Glutamatergic neuron (in vitro differentiated cells): ENCODE data around the gene SNX12. TPM values are rescaled to one million over a fixed set of nuclear protein-coding genes. Genes with fewer than 3 reads are reported as not detected.
A peak's percentile ranks its signal among the peaks of the same experiment; 100 is the strongest.

ENCODE experiments used
- DNase-seq: peaks from one replicate; pipeline ENCODE4 v3.0.0; 2022
- H3K27ac Mint-ChIP-seq: one replicate; pipeline ENCODE4 v1.8.0; 2020; ENCODE audit warnings: mild to moderate bottlenecking, mixed read lengths, inconsistent platforms; ENCODE audit not compliant: unreplicated experiment
- H3K27me3 Mint-ChIP-seq: one replicate; pipeline ENCODE4 v1.8.0; 2020; ENCODE audit warnings: mild to moderate bottlenecking, moderate library complexity, mixed read lengths, inconsistent platforms; ENCODE audit not compliant: unreplicated experiment
- H3K36me3 Mint-ChIP-seq: one replicate; pipeline ENCODE4 v1.8.0; 2020; ENCODE audit warnings: mild to moderate bottlenecking, mixed read lengths, inconsistent platforms; ENCODE audit not compliant: unreplicated experiment
- H3K4me1 Mint-ChIP-seq: one replicate; pipeline ENCODE4 v1.8.0; 2020; ENCODE audit warnings: mild to moderate bottlenecking, low read depth, mixed read lengths, inconsistent platforms; ENCODE audit not compliant: unreplicated experiment
- H3K4me3 Mint-ChIP-seq: one replicate; pipeline ENCODE4 v1.8.0; 2020; ENCODE audit warnings: mild to moderate bottlenecking, mixed read lengths, inconsistent platforms; ENCODE audit not compliant: unreplicated experiment
- H3K9me3 Mint-ChIP-seq: one replicate; pipeline ENCODE4 v1.8.0; 2020; ENCODE audit warnings: mild to moderate bottlenecking, moderate library complexity, mixed read lengths, inconsistent platforms; ENCODE audit not compliant: unreplicated experiment
- CTCF ChIP-seq: fragments of 200-600 bp; sonication (generic); IDR thresholded peaks from one replicate; pipeline ENCODE4 v1.5.0; 2021; ENCODE audit not compliant: partially characterized antibody, unreplicated experiment
- total RNA-seq: library from RNA; stranded (reverse); fragmentation: NEBNext Ultra II Directional; extraction: Animal tissue kit (Norgen Biotek cat#: 25700); gene quantifications from one replicate; pipeline ENCODE4 v1.2.1, GENCODE V29; 2021; ENCODE audit not compliant: unreplicated experiment

The SNX12 gene
- total RNA-seq, 1 donor from 2014 or later: 86.5 TPM

GRCh38 chrX:71098951-71099506 is 30.9 kb upstream of the SNX12 start:
- Mint-ChIP-seq H3K4me3 (peak overlapping the region; percentile 75), H3K27me3 (peaks cover 2% of the 10 kb centered on the region), H3K4me1 (peaks cover 21% of the 10 kb centered on the region), H3K9me3 (peaks cover 11% of the 10 kb centered on the region), H3K36me3 (no peaks in the 10 kb centered on the region), H3K27ac (no peak overlapping the region)
- TF ChIP-seq CTCF: no peak
- DNase-seq: no peak

GRCh38 chrX:71098302-71098701 is 30.2 kb upstream of the SNX12 start:
- peaks cover 10% of the 10 kb centered on the region for H3K9me3 Mint-ChIP-seq
- H3K27me3 Mint-ChIP-seq: peaks cover 1% of the 10 kb centered on the region
- H3K4me1 Mint-ChIP-seq: peaks cover 19% of the 10 kb centered on the region
- TF ChIP-seq CTCF: peak; percentile 45
- H3K27ac Mint-ChIP-seq: no peak overlapping the region
- no peaks in the 10 kb centered on the region for H3K36me3 Mint-ChIP-seq
- DNase-seq: peak; percentile 53
- H3K4me3 Mint-ChIP-seq: peak overlapping the region; percentile 75

GRCh38 chrX:71096760-71097032 is 28.6 kb upstream of the SNX12 start:
- Mint-ChIP-seq H3K36me3 (no peaks in the 10 kb centered on the region), H3K4me3 (peak overlapping the region; percentile 93), H3K4me1 (peaks cover 17% of the 10 kb centered on the region), H3K27ac (no peak overlapping the region), H3K27me3 (no peaks in the 10 kb centered on the region), H3K9me3 (peaks cover 9% of the 10 kb centered on the region)
- DNase-seq: no peak
- TF ChIP-seq CTCF: no peak

GRCh38 chrX:71095981-71096759 is 28.0 kb upstream of the SNX12 start:
- H3K27ac Mint-ChIP-seq: no peak overlapping the region
- no peak for TF ChIP-seq CTCF
- peaks cover 9% of the 10 kb centered on the region for H3K9me3 Mint-ChIP-seq
- H3K27me3 Mint-ChIP-seq: no peaks in the 10 kb centered on the region
- H3K4me3 Mint-ChIP-seq: peak overlapping the region; percentile 93
- no peaks in the 10 kb centered on the region for H3K36me3 Mint-ChIP-seq
- peak; percentile 23 for DNase-seq
- H3K4me1 Mint-ChIP-seq: peaks cover 12% of the 10 kb centered on the region

GRCh38 chrX:71095555-71095980 is 27.4 kb upstream of the SNX12 start, which contains the start of gene FOXO4:
TSS of gene FOXO4 (plus strand) at chrX:71095851. CDS start at chrX:71096529, 678 bp downstream.
- peaks cover 9% of the 10 kb centered on the region for H3K9me3 Mint-ChIP-seq

More at GRCh38 chrX:71095555-71095980, 27.4 kb upstream of the SNX12 start, which contains the start of gene FOXO4:
- H3K36me3 Mint-ChIP-seq: no peaks in the 10 kb centered on the region
- no peak for TF ChIP-seq CTCF
- H3K4me3 Mint-ChIP-seq: peak within 1 kb of the TSS; percentile 93
- H3K4me1 Mint-ChIP-seq: peaks cover 9% of the 10 kb centered on the region
- peak within 1 kb of the TSS; percentile 22 for H3K27ac Mint-ChIP-seq
- H3K27me3 Mint-ChIP-seq: no peaks in the 10 kb centered on the region
- peak; percentile 88 for DNase-seq
